HepG2 (cell line): ENCODE results near the gene TMEM184C. TPM values are rescaled to one million over a fixed set of nuclear protein-coding genes. Genes with fewer than 3 reads are reported as not detected.
A peak's percentile ranks its signal among the peaks of the same experiment; 100 is the strongest.

Experiments used
- AGO2 ChIP-seq: fragments of 200-400 bp; formaldehyde crosslinking; optimal IDR thresholded peaks from 2 replicates; pipeline ENCODE3; 2017; ENCODE audit warnings: mild to moderate bottlenecking, low read depth, low read length, moderate library complexity
- AHR ChIP-seq: IDR thresholded peaks from 2 replicates; pipeline ENCODE4 v1.6.1; 2018; ENCODE audit warnings: missing genetic modification reagents, missing compliant biosample characterization
- ARID4A ChIP-seq: sonication (generic); formaldehyde crosslinking; IDR thresholded peaks from 2 replicates; pipeline ENCODE4 v1.5.0; 2020; ENCODE audit warnings: mild to moderate bottlenecking, missing genetic modification reagents, borderline replicate concordance
- ASH2L ChIP-seq: fragments of 300-600, 200-600 bp; sonication (generic); IDR thresholded peaks from 2 replicates; pipeline ENCODE4 v1.7.0; 2017; ENCODE audit warnings: low read depth, mild to moderate bottlenecking, moderate library complexity, mixed read lengths, low read length; ENCODE audit not compliant: insufficient read length
- FOXC1 ChIP-seq: sonication (generic); formaldehyde crosslinking; IDR thresholded peaks from 2 replicates; pipeline ENCODE4 v1.8.0; 2022; ENCODE audit warnings: mild to moderate bottlenecking, missing genetic modification reagents, borderline replicate concordance
- FOXJ3 ChIP-seq: sonication (generic); formaldehyde crosslinking; IDR thresholded peaks from 2 replicates; pipeline ENCODE4 v1.4.0; 2020; ENCODE audit warnings: missing genetic modification reagents, mild to moderate bottlenecking, borderline replicate concordance
- MLLT10 ChIP-seq: sonication (generic); formaldehyde crosslinking; IDR thresholded peaks from 2 replicates; pipeline ENCODE4 v1.4.0; 2020; ENCODE audit warnings: missing genetic modification reagents
- MTA3 ChIP-seq: sonication (generic); formaldehyde crosslinking; IDR thresholded peaks from 2 replicates; pipeline ENCODE4 v1.4.0; 2020; ENCODE audit warnings: missing genetic modification reagents
- MXD1 ChIP-seq: sonication (generic); formaldehyde crosslinking; IDR thresholded peaks from 2 replicates; pipeline ENCODE4 v1.4.0; 2020; ENCODE audit warnings: mild to moderate bottlenecking, missing genetic modification reagents
- NFRKB ChIP-seq: fragments of 450-650 bp; IDR thresholded peaks from 2 replicates; pipeline ENCODE4 v1.6.1; 2017
- PREB ChIP-seq: sonication (generic); formaldehyde crosslinking; IDR thresholded peaks from 2 replicates; pipeline ENCODE4 v1.4.0; 2020; ENCODE audit warnings: missing genetic modification reagents
- THAP9 ChIP-seq: sonication (generic); formaldehyde crosslinking; IDR thresholded peaks from 2 replicates; pipeline ENCODE4; 2020; ENCODE audit warnings: missing genetic modification reagents, mild to moderate bottlenecking, borderline replicate concordance
- TIGD3 ChIP-seq: sonication (generic); formaldehyde crosslinking; IDR thresholded peaks from 2 replicates; pipeline ENCODE4 v1.5.1; 2020; ENCODE audit warnings: mild to moderate bottlenecking, missing genetic modification reagents, borderline replicate concordance
- ZBTB26 ChIP-seq: IDR thresholded peaks from 2 replicates; pipeline ENCODE4 v1.6.1; 2016; ENCODE audit warnings: missing compliant biosample characterization, missing genetic modification reagents, borderline replicate concordance
- ZNF350 ChIP-seq: sonication (generic); formaldehyde crosslinking; IDR thresholded peaks from 2 replicates; pipeline ENCODE4 v1.4.0; 2020; ENCODE audit warnings: mild to moderate bottlenecking, low read depth, missing genetic modification reagents, borderline replicate concordance
- ZNF619 ChIP-seq: sonication (generic); formaldehyde crosslinking; IDR thresholded peaks from 2 replicates; pipeline ENCODE4 v1.4.0; 2020; ENCODE audit warnings: mild to moderate bottlenecking, missing genetic modification reagents
- ZNF674 ChIP-seq: sonication (generic); formaldehyde crosslinking; IDR thresholded peaks from 2 replicates; pipeline ENCODE4 v1.5.0; 2020; ENCODE audit warnings: low read depth, mild to moderate bottlenecking, missing genetic modification reagents
- polyA plus RNA-seq, 8 experiments: library from polyadenylated mRNA; depleted of rRNA in 3 of 8; stranded (reverse) in 7 of 8; unstranded in 1 of 8; fragments of >200 nt; fragmentation: Illumina TruSeq in 4 of 8; extraction: Trizol in 4 of 8; gene quantifications; 2 replicates each; pipeline versions ENCODE4 v1.2.1 to v1.2.3, GENCODE V29; 2011 to 2016; ENCODE audit warnings: low read depth in 4 of 8, missing spikeins in 1 of 8, mixed read lengths in 1 of 8; ENCODE audit not compliant: insufficient read depth in 1 of 8
- total RNA-seq, 5 experiments: library from RNA; depleted of rRNA; stranded (reverse); fragments of >200 nt; fragmentation: Illumina TruSeq; extraction: Trizol; gene quantifications; 2 replicates each; pipeline ENCODE4 v1.2.3, GENCODE V29; 2016; ENCODE audit warnings: low read depth in 1 of 5

TMEM184C gene
- total and polyA plus RNA-seq, 2 of the 13 experiments (the other 11 are each of a cell fraction or from before 2014, with no cell fraction given) = 13.9 to 26.1 TPM

GRCh38 chr4:147617173-147617840 lies at the start of gene TMEM184C (continued):
- TF ChIP-seq FOXJ3 (CRISPR knock-in tag) (0 out of 2 replicates have a peak, but pooled peaks have one; percentile 30), ARID4A (CRISPR knock-in tag) (peak; percentile 95), THAP9 (CRISPR knock-in tag) (peak; percentile 91), MTA3 (no peak), PREB (CRISPR knock-in tag) (0 out of 2 replicates have a peak, but pooled peaks have one; percentile 33), MLLT10 (CRISPR knock-in tag) (no peak), TIGD3 (CRISPR knock-in tag) (no peak), AGO2 (peak; percentile 23), MXD1 (CRISPR knock-in tag) (peak; percentile 54; the same call in 1 of the 2 replicates), FOXC1 (CRISPR knock-in tag) (peak; percentile 87), ASH2L (peak; percentile 77), AHR (CRISPR knock-in tag) (0 out of 2 replicates have a peak, but pooled peaks have one; percentile 37), ZBTB26 (CRISPR knock-in tag) (no peak), ZNF619 (CRISPR knock-in tag) (no peak), ZNF674 (CRISPR knock-in tag) (no peak), ZNF350 (peak; percentile 90; the same call in 1 of the 2 replicates), NFRKB (no peak)
